GM12878 (cell line): ENCODE measurements around the gene CATSPER4. TPM values are rescaled to one million over a fixed set of nuclear protein-coding genes. Genes with fewer than 3 reads are reported as not detected.

Experiments
- ATAC-seq: fragments of 200-7000 bp; cut with Tn5 transposase; 3 replicates; pipeline ENCODE4 v1.9.1; 2020; ENCODE audit warnings: mild to moderate bottlenecking, moderate library complexity
- BruUV-seq: library from RNA; stranded (reverse); fragments of 400-500 nt; replicated peaks from 2 replicates; lab custom pipeline; 2021; lab: Mats Ljungman, UMichigan
- CTCF ChIA-PET: fragments of 300-600 bp; sonication (Branson Sonifier 250); formaldehyde crosslinking; extraction: SDS; loops from one replicate; lab custom pipeline; 2021; ENCODE audit warnings: inconsistent platforms; lab: Yijun Ruan, JAX
- POLR2A ChIA-PET: fragments of 350-600 bp; formaldehyde crosslinking; extraction: SDS; loops from one replicate; lab custom pipeline; 2021; ENCODE audit warnings: inconsistent platforms; lab: Charles Lee
- RAD21 ChIA-PET: fragments of 300-600 bp; sonication (Branson Sonifier 250); formaldehyde crosslinking; loops from one replicate; lab custom pipeline; 2023; ENCODE audit warnings: antibody characterized with exemption; ENCODE audit not compliant: unreplicated experiment; lab: Charles Lee
- SMC1A ChIA-PET: fragments of 300-600 bp; sonication (Branson Sonifier 250); formaldehyde crosslinking; loops from one replicate; lab custom pipeline; 2023; ENCODE audit not compliant: unreplicated experiment, uncharacterized antibody; lab: Charles Lee
- DNase-seq: peaks from one replicate; pipeline ENCODE4 v3.0.0-alpha.2; 2011; ENCODE audit warnings: low read depth, low spot score
- FAIRE-seq: peaks from 3 replicates; lab custom pipeline; 2011; peaks lifted over from hg19 to GRCh38; lab: Jason Lieb, UNC
- H2AFZ ChIP-seq: 2 replicates; pipeline ENCODE4 v1.6.0; 2011; ENCODE audit warnings: low read depth, low read length, control low read depth; ENCODE audit not compliant: control insufficient read depth
- H3K27ac ChIP-seq: 2 replicates; pipeline ENCODE4 v1.5.1; 2011; ENCODE audit warnings: control low read depth; ENCODE audit not compliant: control insufficient read depth, insufficient read depth
- H3K27me3 ChIP-seq, 2 experiments: replicated peaks in 1 of 2; 2 replicates each; pipeline versions ENCODE4 v1.6.0 to v1.6.1; 2011; ENCODE audit warnings: low read length in 1 of 2; ENCODE audit not compliant: control insufficient read depth in 2 of 2, insufficient read depth in 2 of 2
- H3K36me3 ChIP-seq, 2 experiments: 2 replicates each; pipeline ENCODE4 v1.5.1; 2011; ENCODE audit warnings: low read length in 1 of 2; ENCODE audit not compliant: control insufficient read depth in 2 of 2, insufficient read depth in 2 of 2
- H3K4me1 ChIP-seq: 2 replicates; pipeline ENCODE4 v1.6.1; 2011; ENCODE audit warnings: mild to moderate bottlenecking, low read length, moderate library complexity, mixed read lengths; ENCODE audit not compliant: control insufficient read depth, insufficient read depth
- H3K4me2 ChIP-seq: 2 replicates; pipeline ENCODE4 v1.6.0; 2011; ENCODE audit warnings: control low read depth; ENCODE audit not compliant: control insufficient read depth, insufficient read depth
- H3K4me3 ChIP-seq: fragments of 200-600 bp; sonication (generic); 2 replicates; pipeline ENCODE4 v1.5.1; 2016
- H3K79me2 ChIP-seq: 2 replicates; pipeline ENCODE4 v1.6.0; 2011; ENCODE audit warnings: low read length; ENCODE audit not compliant: control insufficient read depth, insufficient read depth
- H3K9ac ChIP-seq: 2 replicates; pipeline ENCODE4 v1.8.0; 2011; ENCODE audit warnings: low read length, control low read depth, mixed read lengths; ENCODE audit not compliant: control insufficient read depth, insufficient read depth
- H3K9me3 ChIP-seq: replicated peaks from 3 replicates; pipeline ENCODE4 v1.5.1; 2011; ENCODE audit warnings: mild to moderate bottlenecking, low read length; ENCODE audit not compliant: control insufficient read depth, insufficient read depth
- H4K20me1 ChIP-seq: 2 replicates; pipeline ENCODE4 v1.6.0; 2011; ENCODE audit not compliant: control insufficient read depth, insufficient read depth
- BCL11A ChIP-seq: IDR thresholded peaks from 2 replicates; pipeline ENCODE4 v1.6.1; 2011; ENCODE audit warnings: low read depth, low read length
- CBX3 ChIP-seq: fragments of 200-600 bp; sonication (generic); IDR thresholded peaks from 2 replicates; pipeline ENCODE4 v1.6.1; 2016; ENCODE audit warnings: low read depth, borderline replicate concordance
- EP300 ChIP-seq, 2 experiments: fragments of 150-350 bp in 1 of 2; IDR thresholded peaks; 2 replicates each; pipeline ENCODE4 v1.6.1; 2011 to 2012; ENCODE audit warnings: low read depth in 2 of 2, low read length in 2 of 2, borderline replicate concordance in 1 of 2, improper control_type of control experiment in 1 of 2, inconsistent platforms in 1 of 2; ENCODE audit not compliant: control insufficient read depth in 1 of 2
- IRF4 ChIP-seq: IDR thresholded peaks from 2 replicates; pipeline ENCODE4 v1.6.1; 2011; ENCODE audit warnings: low read depth, low read length
- MYC ChIP-seq: IDR thresholded peaks from 2 replicates; pipeline ENCODE4 v1.6.1; 2011; ENCODE audit warnings: mild to moderate bottlenecking, low read length, moderate library complexity, inconsistent platforms; ENCODE audit not compliant: insufficient read depth, insufficient replicate concordance, insufficient read length, severe bottlenecking
- NFYB ChIP-seq: IDR thresholded peaks from 2 replicates; pipeline ENCODE4 v1.6.1; 2011; ENCODE audit warnings: low read depth, mild to moderate bottlenecking, low read length, improper control_type of control experiment, moderate library complexity; ENCODE audit not compliant: insufficient read depth
- NR2C1 ChIP-seq: fragments of 450-650 bp; IDR thresholded peaks from 2 replicates; pipeline ENCODE4 v1.6.1; 2017; ENCODE audit warnings: antibody characterized with exemption, mild to moderate bottlenecking, moderate library complexity
- POLR2AphosphoS5 ChIP-seq: IDR thresholded peaks from 2 replicates; pipeline ENCODE4 v1.6.1; 2011; ENCODE audit warnings: mild to moderate bottlenecking, low read length, inconsistent platforms
- RAD51 ChIP-seq: fragments of 450-650 bp; IDR thresholded peaks from 2 replicates; pipeline ENCODE4 v1.6.1; 2016; ENCODE audit warnings: moderate library complexity, mild to moderate bottlenecking, inconsistent platforms
- RB1 ChIP-seq: fragments of 450-650 bp; formaldehyde crosslinking; IDR thresholded peaks from 2 replicates; pipeline ENCODE4 v1.6.1; 2017; ENCODE audit warnings: mild to moderate bottlenecking, borderline replicate concordance
- RELA ChIP-seq: fragments of 450-650 bp; IDR thresholded peaks from 2 replicates; pipeline ENCODE4 v1.8.0; 2014; ENCODE audit warnings: borderline replicate concordance; ENCODE audit not compliant: partially characterized antibody
- RELB ChIP-seq: fragments of 450-650 bp; IDR thresholded peaks from 2 replicates; pipeline ENCODE4 v1.6.1; 2017; ENCODE audit warnings: low read depth, mild to moderate bottlenecking, moderate library complexity
- USF1 ChIP-seq: IDR thresholded peaks from 2 replicates; pipeline ENCODE4 v1.6.1; 2011; ENCODE audit warnings: borderline replicate concordance, low read depth, mild to moderate bottlenecking, moderate library complexity, mixed read lengths, low read length; ENCODE audit not compliant: insufficient read depth; ENCODE audit errors: extremely low read length
- YBX1 ChIP-seq: fragments of 450-650 bp; IDR thresholded peaks from 2 replicates; pipeline ENCODE4 v1.6.1; 2016; ENCODE audit warnings: antibody characterized with exemption
- ZNF274 ChIP-seq: IDR thresholded peaks from one replicate; pipeline ENCODE4 v1.8.0; 2011; ENCODE audit not compliant: insufficient read length, insufficient read depth
- ZNF384 ChIP-seq: IDR thresholded peaks from 2 replicates; pipeline ENCODE4 v1.6.1; 2012; ENCODE audit warnings: low read depth, mild to moderate bottlenecking, low read length, improper control_type of control experiment, borderline replicate concordance
- WGBS: methylation state at CpG from one replicate; pipeline ENCODE4 v1.1.6; 2016; ENCODE audit warnings: low lambda C conversion rate; ENCODE audit not compliant: insufficient replicate concordance, insufficient coverage; ENCODE audit errors: missing lambda C conversion rate; 5-methylcytosine and 5-hydroxymethylcytosine counted together
- in situ Hi-C: fragments of 300-500 bp; cut with MboI; formaldehyde crosslinking; loops from 9 replicates; pipeline ENCODE4 v1.14.3; 2018; ENCODE audit warnings: mixed read lengths
- intact Hi-C: fragments of 100-400 bp; cut with micrococcal nuclease; formaldehyde crosslinking; loops from one replicate; pipeline ENCODE4 v1.14.2; 2022; ENCODE audit not compliant: unreplicated experiment
- polyA plus RNA-seq, 11 experiments: library from polyadenylated mRNA; depleted of rRNA in 4 of 11; unstranded in 6 of 11; stranded (reverse) in 5 of 11; fragments of >200 nt; fragmentation: Nextera tagmentation in 4 of 11; fragmentation: Illumina TruSeq in 1 of 11; extraction: Ambion mirVana in 4 of 11; extraction: Trizol in 1 of 11; gene quantifications; 1 replicate in 1 of 11; 2 replicates in 10 of 11; pipeline versions ENCODE4 v1.2.1 to v1.2.3, GENCODE V29; 2011 to 2016; ENCODE audit warnings: inconsistent platforms in 2 of 11, missing spikeins in 2 of 11, low read depth in 1 of 11
- total RNA-seq, 4 experiments: library from RNA; depleted of rRNA in 3 of 4; stranded (reverse); fragments of >200 nt in 3 of 4; fragmentation: Illumina TruSeq in 1 of 4; extraction: Trizol in 1 of 4; gene quantifications; 2 replicates each; pipeline versions ENCODE4 v1.2.1 to v1.2.3, GENCODE V29; 2013 to 2021
- TF ChIP-seq, protein P1 (sequence below): fragments of 450-650 bp; IDR thresholded peaks from 2 replicates; pipeline ENCODE4 v1.6.1; 2016; ENCODE audit warnings: mild to moderate bottlenecking
- TF ChIP-seq, protein P2 (sequence below): fragments of 450-650 bp; IDR thresholded peaks from 2 replicates; pipeline ENCODE4 v1.6.1; 2017; ENCODE audit warnings: borderline replicate concordance

CATSPER4 gene
- total and polyA plus RNA-seq, 10 of the 15 experiments (the other 5 are each of a cell fraction or from before 2014, with no cell fraction given) = 0.13 TPM; not detected in 9

DNA sequence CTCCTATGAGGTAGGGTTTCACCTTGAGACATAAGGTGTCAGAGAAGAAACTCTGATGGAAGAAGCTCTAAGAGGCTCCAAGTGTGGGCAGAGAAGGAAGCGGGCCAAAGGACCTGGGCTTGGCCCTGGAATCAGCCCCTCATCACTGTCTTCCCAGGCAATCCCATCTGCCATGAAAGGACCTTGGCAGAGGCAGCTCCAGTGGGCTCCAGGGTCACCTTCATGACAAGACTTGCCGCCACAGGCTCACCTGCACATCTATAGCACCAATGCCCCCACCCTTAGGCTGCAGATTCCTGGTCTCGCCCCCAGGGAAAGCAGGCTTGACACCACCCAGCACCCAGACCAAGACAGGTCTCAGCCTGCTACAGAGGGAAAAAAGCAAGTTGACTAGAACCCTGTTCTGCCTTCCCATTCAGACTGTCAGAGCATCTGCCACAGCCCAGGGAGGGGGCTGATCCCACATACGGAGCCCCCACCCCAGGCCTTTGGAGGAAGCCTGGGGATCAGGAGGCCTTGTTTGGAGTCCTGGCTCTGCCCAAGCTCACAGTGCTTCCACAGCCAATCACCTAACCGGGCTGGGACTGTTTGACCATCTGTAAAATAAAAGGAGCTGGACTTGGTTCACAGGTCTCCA, 32.0 kb upstream of the CATSPER4 start:
- DNase-seq = no peak
- intact Hi-C loops (no loop called here), in situ Hi-C loops (no loop called here)
- 39% methylated on average over 5 of the region's 5 CpGs for WGBS
- Histone ChIP-seq H3K9me3 (no peaks in the 10 kb centered on the region), H3K36me3 (no peaks in the 10 kb centered on the region), H3K79me2 (no peaks in the 10 kb centered on the region), H3K4me3 (no peak overlapping the region), H3K9ac (no peak overlapping the region), H3K4me1 (no peaks in the 10 kb centered on the region), H3K27me3 (peaks cover 5 to 19% of the 10 kb centered on the region in 2 experiments), H3K27ac (no peak overlapping the region), H3K4me2 (no peak overlapping the region), H2AFZ (no peak overlapping the region), H4K20me1 (no peaks in the 10 kb centered on the region)
- no TSS peak for BruUV-seq
- POLR2A ChIA-PET = no interaction called here
- TF ChIP-seq RB1 (no peak), CBX3 (no peak), USF1 (no peak), ZNF274 (no peak), RELB (no peak), EP300 (IDR thresholded peaks at IDR 0.05; ENCODE audit: borderline replicate concordance in 1 of 2, control insufficient read depth in 1 of 2, low read depth in 2 of 2, low read length in 2 of 2) (no peak), POLR2AphosphoS5 (no peak), IRF4 (no peak), YBX1 (no peak), NFYB (no peak), RAD51 (no peak), MYC (no peak), BCL11A (no peak), ZNF384 (no peak), NR2C1 (no peak), RELA (no peak)
- TF ChIP-seq, protein P1, sequence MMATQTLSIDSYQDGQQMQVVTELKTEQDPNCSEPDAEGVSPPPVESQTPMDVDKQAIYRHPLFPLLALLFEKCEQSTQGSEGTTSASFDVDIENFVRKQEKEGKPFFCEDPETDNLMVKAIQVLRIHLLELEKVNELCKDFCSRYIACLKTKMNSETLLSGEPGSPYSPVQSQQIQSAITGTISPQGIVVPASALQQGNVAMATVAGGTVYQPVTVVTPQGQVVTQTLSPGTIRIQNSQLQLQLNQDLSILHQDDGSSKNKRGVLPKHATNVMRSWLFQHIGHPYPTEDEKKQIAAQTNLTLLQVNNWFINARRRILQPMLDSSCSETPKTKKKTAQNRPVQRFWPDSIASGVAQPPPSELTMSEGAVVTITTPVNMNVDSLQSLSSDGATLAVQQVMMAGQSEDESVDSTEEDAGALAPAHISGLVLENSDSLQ = no peak
- TF ChIP-seq, protein P2, sequence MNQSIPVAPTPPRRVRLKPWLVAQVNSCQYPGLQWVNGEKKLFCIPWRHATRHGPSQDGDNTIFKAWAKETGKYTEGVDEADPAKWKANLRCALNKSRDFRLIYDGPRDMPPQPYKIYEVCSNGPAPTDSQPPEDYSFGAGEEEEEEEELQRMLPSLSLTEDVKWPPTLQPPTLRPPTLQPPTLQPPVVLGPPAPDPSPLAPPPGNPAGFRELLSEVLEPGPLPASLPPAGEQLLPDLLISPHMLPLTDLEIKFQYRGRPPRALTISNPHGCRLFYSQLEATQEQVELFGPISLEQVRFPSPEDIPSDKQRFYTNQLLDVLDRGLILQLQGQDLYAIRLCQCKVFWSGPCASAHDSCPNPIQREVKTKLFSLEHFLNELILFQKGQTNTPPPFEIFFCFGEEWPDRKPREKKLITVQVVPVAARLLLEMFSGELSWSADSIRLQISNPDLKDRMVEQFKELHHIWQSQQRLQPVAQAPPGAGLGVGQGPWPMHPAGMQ = no peak
- ATAC-seq = no peak
- RAD21 ChIA-PET = interaction anchor here (0.8 kb wide), 1 partner anchor 76 kb away, joined by 3 read pairs; the partner anchor contains the start of gene CEP85
- no peak for FAIRE-seq
- SMC1A ChIA-PET = no interaction called here
- CTCF ChIA-PET = interaction anchor here (1.7 to 2.0 kb wide), 2 partner anchors 11 to 122 kb away, joined by 4 to 7 read pairs; partner anchors contain the start of genes C1orf232 and ZNF593
